B cell (primary cell): ENCODE data around the gene CPA2. TPM values are rescaled to one million over a fixed set of nuclear protein-coding genes. Genes with fewer than 3 reads are reported as not detected.

Experiments used
- ATAC-seq: fragments of 200-7000 bp; cut with Tn5 transposase; one replicate; pipeline ENCODE4 v1.10.0; 2021; ENCODE audit warnings: low read depth, mild to moderate bottlenecking, moderate number of reproducible peaks, moderate library complexity
- CTCF ChIA-PET: fragments of 350-600 bp; sonication (Branson Sonifier 250); formaldehyde crosslinking; loops from one replicate; lab custom pipeline; 2021; ENCODE audit warnings: antibody characterized with exemption, inconsistent platforms; lab: Charles Lee
- POLR2A ChIA-PET: fragments of 350-600 bp; sonication (Branson Sonifier 250); formaldehyde crosslinking; loops from one replicate; lab custom pipeline; 2021; ENCODE audit warnings: antibody characterized with exemption; lab: Charles Lee
- DNase-seq: peaks from one replicate; pipeline ENCODE4 v3.0.0; 2013
- H2AFZ ChIP-seq: 2 replicates; pipeline ENCODE4 v1.6.1; 2012; ENCODE audit warnings: mild to moderate bottlenecking, low read depth, low read length; ENCODE audit not compliant: insufficient read depth, poor library complexity, severe bottlenecking
- H3K27ac ChIP-seq, 2 donors: 1 replicate in 1 of 2; 2 replicates in 1 of 2; pipeline ENCODE4 v1.5.1; 2012 to 2013; ENCODE audit warnings: low read length in 2 of 2, mild to moderate bottlenecking in 2 of 2, moderate library complexity in 1 of 2
- H3K27me3 ChIP-seq, 4 experiments: fragments of 200-600 bp in 1 of 4; sonication (generic) in 1 of 4; replicated peaks in 1 of 4; 1 replicate in 2 of 4; 2 replicates in 2 of 4; pipeline versions ENCODE4 v1.6.1 to v1.7.0; 2013 to 2016; ENCODE audit warnings: low read length in 3 of 4, mild to moderate bottlenecking in 2 of 4, mixed read lengths in 1 of 4, moderate library complexity in 1 of 4; ENCODE audit not compliant: insufficient read depth in 4 of 4, control insufficient read depth in 3 of 4; ENCODE audit errors: control extremely low read depth in 1 of 4
- H3K36me3 ChIP-seq, 2 experiments: replicated peaks in 1 of 2; 1 replicate in 1 of 2; 2 replicates in 1 of 2; pipeline versions ENCODE4 v1.6.1 to v1.7.1; 2013; ENCODE audit warnings: low read length in 1 of 2; ENCODE audit not compliant: insufficient read depth in 2 of 2, control insufficient read depth in 1 of 2; ENCODE audit errors: control extremely low read depth in 1 of 2, extremely low read depth in 1 of 2
- H3K4me1 ChIP-seq, 2 donors: fragments of 200-600 bp in 1 of 2; sonication (generic) in 1 of 2; 1 replicate in 1 of 2; 2 replicates in 1 of 2; pipeline versions ENCODE4 v1.5.1 to v1.6.1; 2013 to 2017; ENCODE audit warnings: low read length in 2 of 2; ENCODE audit not compliant: control insufficient read depth in 2 of 2, insufficient read depth in 2 of 2
- H3K4me2 ChIP-seq: replicated peaks from 2 replicates; pipeline ENCODE3; 2012; ENCODE audit warnings: mild to moderate bottlenecking, low read depth, low read length; ENCODE audit not compliant: poor library complexity, severe bottlenecking
- H3K4me3 ChIP-seq, 5 experiments: fragments of 200-600 bp in 1 of 5; sonication (generic) in 1 of 5; 1 replicate in 3 of 5; 2 replicates in 2 of 5; pipeline versions ENCODE4 v1.5.1 to v1.7.0; 2011 to 2016; ENCODE audit warnings: low read length in 4 of 5, mild to moderate bottlenecking in 4 of 5, low read depth in 2 of 5, control low read depth in 1 of 5, moderate library complexity in 1 of 5; ENCODE audit not compliant: insufficient read depth in 1 of 5; ENCODE audit errors: control extremely low read depth in 1 of 5, extremely low read depth in 1 of 5
- H3K79me2 ChIP-seq: fragments of 200-600 bp; sonication (generic); one replicate; pipeline ENCODE4 v1.6.0; 2016; ENCODE audit warnings: low read length; ENCODE audit not compliant: control insufficient read depth, insufficient read depth
- H3K9ac ChIP-seq: fragments of 200-600 bp; sonication (generic); 2 replicates; pipeline ENCODE4 v1.6.1; 2017; ENCODE audit warnings: mild to moderate bottlenecking, low read length, moderate library complexity
- H3K9me3 ChIP-seq, 3 donors: one replicate each; pipeline versions ENCODE4 v1.6.1 to v1.7.1; 2013; ENCODE audit warnings: low read length in 2 of 3; ENCODE audit not compliant: control insufficient read depth in 2 of 3, insufficient read depth in 1 of 3; ENCODE audit errors: control extremely low read depth in 1 of 3
- H4K20me1 ChIP-seq: 2 replicates; pipeline ENCODE4 v1.6.0; 2012; ENCODE audit warnings: mild to moderate bottlenecking, low read length; ENCODE audit not compliant: insufficient read depth, control insufficient read depth, poor library complexity, severe bottlenecking
- H3K27ac Mint-ChIP-seq: one replicate; pipeline ENCODE4 v1.8.0; 2021; ENCODE audit warnings: mixed read lengths
- H3K27me3 Mint-ChIP-seq: one replicate; pipeline ENCODE4 v1.8.0; 2021; ENCODE audit warnings: mixed read lengths
- H3K4me1 Mint-ChIP-seq: one replicate; pipeline ENCODE4 v1.8.0; 2021; ENCODE audit warnings: mixed read lengths
- H3K4me3 Mint-ChIP-seq: one replicate; pipeline ENCODE4 v1.8.0; 2021; ENCODE audit warnings: mixed read lengths
- H3K9me3 Mint-ChIP-seq: one replicate; pipeline ENCODE4 v1.8.0; 2022; ENCODE audit warnings: mixed read lengths; ENCODE audit not compliant: insufficient read depth
- EZH2 ChIP-seq: IDR thresholded peaks from 2 replicates; pipeline ENCODE4 v1.6.1; 2012; ENCODE audit warnings: borderline replicate concordance, low read depth, mild to moderate bottlenecking, moderate library complexity, low read length; ENCODE audit not compliant: insufficient read depth, poor library complexity, severe bottlenecking
- WGBS: methylation state at CpG from one replicate; pipeline ENCODE4 v1.1.5; 2013; ENCODE audit warnings: missing lambda C conversion rate; ENCODE audit not compliant: insufficient coverage; 5-methylcytosine and 5-hydroxymethylcytosine counted together
- intact Hi-C: fragments of 100-400 bp; cut with micrococcal nuclease; formaldehyde crosslinking; loops from one replicate; pipeline ENCODE4 v1.10.0; 2022
- polyA plus RNA-seq: library from polyadenylated mRNA; depleted of rRNA; stranded (reverse); fragments of >200 nt; gene quantifications from 2 replicates; pipeline ENCODE4 v1.2.3, GENCODE V29; 2012
- total RNA-seq, 2 donors: library from RNA; stranded (reverse); fragments of 120-200 nt in 1 of 2; gene quantifications; 1 replicate in 1 of 2; 2 replicates in 1 of 2; pipeline versions ENCODE4 v1.2.3 to v1.2.4, GENCODE V29; 2013 to 2022
- TF ChIP-seq, protein P1 (sequence below): fragments of 200-600 bp; IDR thresholded peaks from one replicate; pipeline ENCODE4 v1.8.0; 2022; ENCODE audit warnings: antibody characterized with exemption, mild to moderate bottlenecking

CPA2 gene
- total and polyA plus RNA-seq, 2 donors (not counting 1 experiment from before 2014, with no cell fraction given), result not detected

DNA sequence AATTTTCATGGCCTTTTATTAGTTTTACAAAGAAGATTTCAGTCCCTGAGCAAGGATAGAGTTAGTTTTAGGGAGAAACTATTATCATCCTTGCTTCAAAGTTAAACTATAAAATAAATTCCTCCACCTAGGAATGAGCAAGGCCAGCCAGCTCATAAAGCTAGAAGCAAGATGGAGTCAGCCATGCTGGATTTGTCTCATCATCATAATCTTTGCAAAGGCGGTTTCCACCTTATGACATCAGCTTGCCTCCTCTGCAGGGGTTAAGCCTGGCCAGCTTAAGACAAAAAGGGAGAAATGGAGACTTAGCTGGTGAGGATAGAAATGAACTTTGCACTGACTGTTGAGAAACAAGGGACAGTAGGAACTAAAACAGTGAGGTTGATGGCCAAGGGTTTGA, 40.3 kb upstream of the CPA2 start:
- Mint-ChIP-seq H3K4me3 (no peak overlapping the region), H3K27me3 (no peaks in the 10 kb centered on the region), H3K27ac (no peak overlapping the region), H3K9me3 (no peaks in the 10 kb centered on the region), H3K4me1 (peaks cover 2% of the 10 kb centered on the region)
- Histone ChIP-seq H3K27me3 (no peaks in the 10 kb centered on the region), H4K20me1 (no peaks in the 10 kb centered on the region), H3K9me3 (no peaks in the 10 kb centered on the region), H3K27ac (no peak overlapping the region), H3K36me3 (no peaks in the 10 kb centered on the region), H3K4me3 (no peak overlapping the region), H3K4me1 (no peaks in the 10 kb centered on the region), H2AFZ (no peak overlapping the region), H3K4me2 (no peak overlapping the region), H3K9ac (no peak overlapping the region), H3K79me2 (no peaks in the 10 kb centered on the region)
- intact Hi-C loops, result no loop called here
- 100% methylated on average over 1 of the region's 1 CpG for WGBS
- CTCF ChIA-PET, result no interaction called here
- TF ChIP-seq, protein P1, sequence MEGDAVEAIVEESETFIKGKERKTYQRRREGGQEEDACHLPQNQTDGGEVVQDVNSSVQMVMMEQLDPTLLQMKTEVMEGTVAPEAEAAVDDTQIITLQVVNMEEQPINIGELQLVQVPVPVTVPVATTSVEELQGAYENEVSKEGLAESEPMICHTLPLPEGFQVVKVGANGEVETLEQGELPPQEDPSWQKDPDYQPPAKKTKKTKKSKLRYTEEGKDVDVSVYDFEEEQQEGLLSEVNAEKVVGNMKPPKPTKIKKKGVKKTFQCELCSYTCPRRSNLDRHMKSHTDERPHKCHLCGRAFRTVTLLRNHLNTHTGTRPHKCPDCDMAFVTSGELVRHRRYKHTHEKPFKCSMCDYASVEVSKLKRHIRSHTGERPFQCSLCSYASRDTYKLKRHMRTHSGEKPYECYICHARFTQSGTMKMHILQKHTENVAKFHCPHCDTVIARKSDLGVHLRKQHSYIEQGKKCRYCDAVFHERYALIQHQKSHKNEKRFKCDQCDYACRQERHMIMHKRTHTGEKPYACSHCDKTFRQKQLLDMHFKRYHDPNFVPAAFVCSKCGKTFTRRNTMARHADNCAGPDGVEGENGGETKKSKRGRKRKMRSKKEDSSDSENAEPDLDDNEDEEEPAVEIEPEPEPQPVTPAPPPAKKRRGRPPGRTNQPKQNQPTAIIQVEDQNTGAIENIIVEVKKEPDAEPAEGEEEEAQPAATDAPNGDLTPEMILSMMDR, result no peak
- TF ChIP-seq EZH2, result no peak
- ATAC-seq (no peak), DNase-seq (no peak)
- POLR2A ChIA-PET, result no interaction called here

DNA sequence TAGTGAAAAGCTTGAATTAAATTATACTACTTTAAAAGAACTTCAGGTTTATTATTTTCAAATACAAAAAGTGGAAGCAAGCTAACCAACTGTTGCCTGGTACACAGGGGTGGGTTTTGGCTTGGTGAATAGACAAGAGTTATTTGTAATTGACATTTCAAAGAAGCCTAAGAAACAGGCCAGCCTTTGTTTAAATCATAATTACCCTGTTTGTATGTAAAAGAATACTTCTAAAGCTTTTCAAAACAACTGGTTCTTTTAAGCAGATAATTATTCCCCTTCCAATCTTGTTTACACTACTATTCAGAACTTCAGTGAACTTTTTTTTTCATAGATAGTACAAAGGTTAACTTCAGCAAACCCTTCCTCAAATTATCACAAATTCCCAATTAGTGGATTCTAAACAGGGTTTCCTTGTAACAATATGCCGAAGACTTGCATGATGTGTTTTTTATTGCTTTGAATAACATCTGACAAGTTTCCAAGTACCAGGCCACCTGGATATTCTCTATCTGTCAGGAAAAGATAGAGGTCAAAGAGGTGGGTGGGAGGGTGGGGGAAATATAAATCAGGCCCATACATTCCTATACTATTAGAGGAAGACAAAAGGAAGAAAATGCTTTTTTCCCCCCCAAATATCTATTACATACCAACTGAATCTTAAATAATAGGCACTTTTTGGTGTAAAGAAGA, 38.6 kb upstream of the CPA2 start:
- no peaks in the 10 kb centered on the region for H3K79me2 ChIP-seq
- H3K4me3 ChIP-seq, result no peak overlapping the region
- ChIA-PET CTCF (no interaction called here), POLR2A (no interaction called here)
- TF ChIP-seq EZH2, result no peak
- TF ChIP-seq, protein P1, result no peak
- DNase-seq, result no peak
- H4K20me1 ChIP-seq, result no peaks in the 10 kb centered on the region
- Mint-ChIP-seq H3K4me1 (peaks cover 2% of the 10 kb centered on the region), H3K4me3 (no peak overlapping the region), H3K27me3 (peaks cover 6% of the 10 kb centered on the region), H3K27ac (no peak overlapping the region), H3K9me3 (no peaks in the 10 kb centered on the region)
- ATAC-seq, result no peak
- intact Hi-C loops, result no loop called here
- H3K4me2 ChIP-seq, result no peak overlapping the region
- H3K4me1 ChIP-seq, result no peaks in the 10 kb centered on the region
- H2AFZ ChIP-seq, result no peak overlapping the region
- WGBS, result no CpG with 5 or more reads among the region's 1 CpG
- no peak overlapping the region for H3K27ac ChIP-seq
- no peaks in the 10 kb centered on the region for H3K27me3 ChIP-seq
- no peaks in the 10 kb centered on the region for H3K36me3 ChIP-seq
- H3K9ac ChIP-seq, result no peak overlapping the region
- no peaks in the 10 kb centered on the region for H3K9me3 ChIP-seq
